ENCODE measurements around the gene NPBWR2. TPM values are rescaled to one million over a fixed set of nuclear protein-coding genes. Genes with fewer than 3 reads are reported as not detected.

The NPBWR2 gene
- total RNA-seq, 1 experiment from 2014 or later = not detected

- ChIA-PET POLR2A (no interaction called here), CTCF (interaction anchor here (0.7 kb wide), 1 partner anchor 28 kb away, joined by 3 read pairs; no protein-coding TSS in a partner anchor)
- no peaks in the 10 kb centered on the region for H3K9me3 Mint-ChIP-seq (ENCODE audit: unreplicated experiment)
- no peak overlapping the region for H3K27ac Mint-ChIP-seq (ENCODE audit: low read depth, unreplicated experiment)
- intact Hi-C loops (cut with micrococcal nuclease) = no loop called here
- no peak for DNase-seq (ENCODE audit: unreplicated experiment)
- H3K36me3 Mint-ChIP-seq (ENCODE audit: insufficient read depth, unreplicated experiment) = no peaks in the 10 kb centered on the region
- no TSS peak for BruUV-seq (replicated peaks)
- peaks cover 37% of the 10 kb centered on the region for H3K27me3 Mint-ChIP-seq (ENCODE audit: insufficient read depth, unreplicated experiment)
- no peaks in the 10 kb centered on the region for H3K4me1 Mint-ChIP-seq (ENCODE audit: insufficient read depth, unreplicated experiment)
- H3K4me3 Mint-ChIP-seq (ENCODE audit: unreplicated experiment) = no peak overlapping the region
- no peak for TF ChIP-seq CTCF (IDR thresholded peaks at IDR 0.05; ENCODE audit: unreplicated experiment)
Measured at GRCh38 chr20:64133951-64134407, 26.6 kb upstream of the NPBWR2 start.

GRCh38 chr20:64131406-64131805, 24.0 kb upstream of the NPBWR2 start:
- Mint-ChIP-seq H3K36me3 (ENCODE audit: insufficient read depth, unreplicated experiment) (no peaks in the 10 kb centered on the region), H3K27me3 (ENCODE audit: insufficient read depth, unreplicated experiment) (peaks cover 46% of the 10 kb centered on the region), H3K4me1 (ENCODE audit: insufficient read depth, unreplicated experiment) (no peaks in the 10 kb centered on the region), H3K4me3 (ENCODE audit: unreplicated experiment) (no peak overlapping the region), H3K27ac (ENCODE audit: low read depth, unreplicated experiment) (no peak overlapping the region), H3K9me3 (ENCODE audit: unreplicated experiment) (no peaks in the 10 kb centered on the region)
- TF ChIP-seq CTCF (IDR thresholded peaks at IDR 0.05; ENCODE audit: unreplicated experiment) = peak; percentile 15
- intact Hi-C loops (cut with micrococcal nuclease) = no loop called here
- peak; percentile 33 for DNase-seq (ENCODE audit: unreplicated experiment)
- POLR2A ChIA-PET = no interaction called here
- CTCF ChIA-PET = interaction anchor here (0.6 kb wide), 1 partner anchor 46 kb away, joined by 4 read pairs; no protein-coding TSS in a partner anchor
- no TSS peak for BruUV-seq (replicated peaks)

- DNase-seq (ENCODE audit: unreplicated experiment) = no peak
- no peaks in the 10 kb centered on the region for H3K9me3 Mint-ChIP-seq (ENCODE audit: unreplicated experiment)
- H3K4me1 Mint-ChIP-seq (ENCODE audit: insufficient read depth, unreplicated experiment) = no peaks in the 10 kb centered on the region
- CTCF ChIA-PET = no interaction called here
- H3K36me3 Mint-ChIP-seq (ENCODE audit: insufficient read depth, unreplicated experiment) = no peaks in the 10 kb centered on the region
- intact Hi-C loops (cut with micrococcal nuclease) = no loop called here
- POLR2A ChIA-PET = no interaction called here
- peaks cover 41% of the 10 kb centered on the region for H3K27me3 Mint-ChIP-seq (ENCODE audit: insufficient read depth, unreplicated experiment)
- no peak overlapping the region for H3K27ac Mint-ChIP-seq (ENCODE audit: low read depth, unreplicated experiment)
- TF ChIP-seq CTCF (IDR thresholded peaks at IDR 0.05; ENCODE audit: unreplicated experiment) = no peak
- H3K4me3 Mint-ChIP-seq (ENCODE audit: unreplicated experiment) = no peak overlapping the region
- BruUV-seq (replicated peaks) = no TSS peak
Measured at GRCh38 chr20:64130876-64131275, 23.5 kb upstream of the NPBWR2 start.

GRCh38 chr20:64130271-64130670, 22.9 kb upstream of the NPBWR2 start:
- Mint-ChIP-seq H3K9me3 (ENCODE audit: unreplicated experiment) (no peaks in the 10 kb centered on the region), H3K27me3 (ENCODE audit: insufficient read depth, unreplicated experiment) (peaks cover 39% of the 10 kb centered on the region), H3K36me3 (ENCODE audit: insufficient read depth, unreplicated experiment) (no peaks in the 10 kb centered on the region), H3K4me3 (ENCODE audit: unreplicated experiment) (no peak overlapping the region), H3K27ac (ENCODE audit: low read depth, unreplicated experiment) (no peak overlapping the region), H3K4me1 (ENCODE audit: insufficient read depth, unreplicated experiment) (no peaks in the 10 kb centered on the region)
- POLR2A ChIA-PET = no interaction called here
- no peak for DNase-seq (ENCODE audit: unreplicated experiment)
- no peak for TF ChIP-seq CTCF (IDR thresholded peaks at IDR 0.05; ENCODE audit: unreplicated experiment)
- no TSS peak for BruUV-seq (replicated peaks)
- intact Hi-C loops (cut with micrococcal nuclease) = no loop called here
- CTCF ChIA-PET = no interaction called here
